ENCODE data around the gene E2F2. TPM values are rescaled to one million over a fixed set of nuclear protein-coding genes. Genes with fewer than 3 reads are reported as not detected.

E2F2 gene
- total RNA-seq, 2 donors from 2014 or later, result 8.2 to 32.9 TPM

GRCh38 chr1:23462766-23463165 lies 68.3 kb downstream of the E2F2 start:
- Histone ChIP-seq H3K27ac (no peak overlapping the region), H3K27me3 (no peaks in the 10 kb centered on the region), H3K4me3 (no peak overlapping the region), H3K36me3 (no peaks in the 10 kb centered on the region), H3K9me3 (no peaks in the 10 kb centered on the region), H3K4me1 (no peaks in the 10 kb centered on the region), H3K9ac (ENCODE audit: low read depth in 2 of 2, low read length in 2 of 2) (no peak overlapping the region)
- no peak for DNase-seq
- intact Hi-C loops (cut with DNase I), result no loop called here
- no peak for TF ChIP-seq CTCF (IDR thresholded peaks at IDR 0.05)

- Histone ChIP-seq H3K27ac (no peak overlapping the region), H3K27me3 (no peaks in the 10 kb centered on the region), H3K9me3 (no peaks in the 10 kb centered on the region), H3K4me1 (no peaks in the 10 kb centered on the region), H3K9ac (ENCODE audit: low read depth in 2 of 2, low read length in 2 of 2) (no peak overlapping the region), H3K36me3 (no peaks in the 10 kb centered on the region), H3K4me3 (no peak overlapping the region)
- no peak for TF ChIP-seq CTCF (IDR thresholded peaks at IDR 0.05)
- intact Hi-C loops (cut with DNase I), result no loop called here
- DNase-seq, result no peak
Measured at GRCh38 chr1:23461050-23461449, 70.0 kb downstream of the E2F2 start.

GRCh38 chr1:23460519-23460918 lies 70.5 kb downstream of the E2F2 start:
- Histone ChIP-seq H3K27ac (no peak overlapping the region), H3K4me1 (no peaks in the 10 kb centered on the region), H3K9ac (ENCODE audit: low read depth in 2 of 2, low read length in 2 of 2) (no peak overlapping the region), H3K27me3 (no peaks in the 10 kb centered on the region), H3K9me3 (no peaks in the 10 kb centered on the region), H3K4me3 (no peak overlapping the region), H3K36me3 (no peaks in the 10 kb centered on the region)
- intact Hi-C loops (cut with DNase I), result no loop called here
- no peak for DNase-seq
- no peak for TF ChIP-seq CTCF (IDR thresholded peaks at IDR 0.05)

GRCh38 chr1:23459338-23459757 lies 71.7 kb downstream of the E2F2 start:
- H3K4me1 ChIP-seq, result no peaks in the 10 kb centered on the region
- H3K4me3 ChIP-seq, result no peak overlapping the region
- no peak overlapping the region for H3K27ac ChIP-seq
- no peak for TF ChIP-seq CTCF (IDR thresholded peaks at IDR 0.05)
- DNase-seq, result peak; percentile 66
- no peaks in the 10 kb centered on the region for H3K27me3 ChIP-seq
- H3K36me3 ChIP-seq, result no peaks in the 10 kb centered on the region
- intact Hi-C loops (cut with DNase I), result no loop called here
- H3K9ac ChIP-seq (ENCODE audit: low read depth in 2 of 2, low read length in 2 of 2), result no peak overlapping the region
- H3K9me3 ChIP-seq, result no peaks in the 10 kb centered on the region

Other genes starting within 250 kb of the E2F2 start
- gene HNRNPR, start 186.9 kb downstream of the E2F2 start, total RNA-seq, result 100 to 1,000 TPM; 103 to 165 TPM
- gene ZNF436, start 161.4 kb downstream of the E2F2 start, total RNA-seq, result 10 to 100 TPM in 1 of 2 donors, 1 to 10 TPM in 1; 7.1 to 13.9 TPM
- gene TCEA3, start 106.5 kb downstream of the E2F2 start, total RNA-seq, result 100 to 1,000 TPM; 128 to 133 TPM
- gene ASAP3, start 47.1 kb downstream of the E2F2 start, total RNA-seq, result 10 to 100 TPM; 22.9 to 27.3 TPM
- 100 to 1,000 TPM; 106 to 221 TPM for gene ID3, start 28.3 kb upstream of the E2F2 start, total RNA-seq
- gene RPL11, start 160.6 kb upstream of the E2F2 start, total RNA-seq, result 100 to 1,000 TPM; 871 to 897 TPM
- gene ELOA, start 212.2 kb upstream of the E2F2 start, total RNA-seq, result 10 to 100 TPM; 32.6 to 33.0 TPM
- 10 to 100 TPM; 51.5 to 51.6 TPM for gene PITHD1, start 247.2 kb upstream of the E2F2 start, total RNA-seq

All from colonic mucosa (tissue), 4 donors.